ENCODE results near the gene SLC16A6.
"Not testable (repeated sequence)": the region's sequence is repeated elsewhere in the genome, so short reads cannot be mapped to it uniquely, and the experiment has no call there.

SLC16A6 gene

DNA sequence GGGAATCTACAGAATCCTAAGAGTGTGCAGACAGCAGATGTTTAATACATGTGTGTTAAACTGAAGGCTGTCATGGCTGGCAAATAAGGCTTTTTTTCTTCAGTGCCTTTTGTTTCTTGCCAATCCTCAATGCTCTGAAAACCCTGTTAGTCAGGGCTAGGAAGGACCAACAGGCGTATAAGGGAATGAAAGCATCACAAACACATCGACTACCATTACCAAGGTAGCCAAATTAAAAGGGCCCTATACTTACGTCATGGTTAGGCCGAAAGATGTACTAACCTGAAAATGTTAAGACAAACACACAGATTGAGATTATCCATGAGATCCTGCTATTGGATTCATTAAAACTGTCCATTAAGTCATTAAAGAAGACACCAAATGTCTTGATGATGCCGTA, 13.1 kb downstream of the SLC16A6 start:
- no peak for FAIRE-seq
- DNase-seq (ENCODE audit: insufficient read length, low spot score): no peak
- TF ChIP-seq TAF1 (IDR thresholded peaks at IDR 0.05; ENCODE audit: low read depth, low read length): no peak
- TF ChIP-seq PAX5 (IDR thresholded peaks at IDR 0.05; ENCODE audit: insufficient read depth, low read length, severe bottlenecking): no peak
- TF ChIP-seq POU2F2 (IDR thresholded peaks at IDR 0.05; ENCODE audit: low read depth, low read length): no peak
- TF ChIP-seq SPI1 (IDR thresholded peaks at IDR 0.05; ENCODE audit: low read depth, low read length): no peak
- no peak for TF ChIP-seq POLR2A (IDR thresholded peaks at IDR 0.05; ENCODE audit: low read depth, low read length)
- TF ChIP-seq POLR2AphosphoS5 (IDR thresholded peaks at IDR 0.05; ENCODE audit: low read depth, low read length): no peak

- not testable (repeated sequence) for DNase-seq (ENCODE audit: insufficient read length, low spot score); FAIRE-seq
These were observed 14.6 kb downstream of the SLC16A6 start for GRCh38 chr17:68276339-68276738.

- FAIRE-seq (no peak), DNase-seq (ENCODE audit: insufficient read length, low spot score) (no peak)
- no peak for TF ChIP-seq PAX5 (IDR thresholded peaks at IDR 0.05; ENCODE audit: insufficient read depth, low read length, severe bottlenecking)
These were observed 17.2 kb downstream of the SLC16A6 start for GRCh38 chr17:68273722-68274121.

GRCh38 chr17:68265833-68266232, 25.1 kb downstream of the SLC16A6 start:
- not testable (repeated sequence) for FAIRE-seq

DNA sequence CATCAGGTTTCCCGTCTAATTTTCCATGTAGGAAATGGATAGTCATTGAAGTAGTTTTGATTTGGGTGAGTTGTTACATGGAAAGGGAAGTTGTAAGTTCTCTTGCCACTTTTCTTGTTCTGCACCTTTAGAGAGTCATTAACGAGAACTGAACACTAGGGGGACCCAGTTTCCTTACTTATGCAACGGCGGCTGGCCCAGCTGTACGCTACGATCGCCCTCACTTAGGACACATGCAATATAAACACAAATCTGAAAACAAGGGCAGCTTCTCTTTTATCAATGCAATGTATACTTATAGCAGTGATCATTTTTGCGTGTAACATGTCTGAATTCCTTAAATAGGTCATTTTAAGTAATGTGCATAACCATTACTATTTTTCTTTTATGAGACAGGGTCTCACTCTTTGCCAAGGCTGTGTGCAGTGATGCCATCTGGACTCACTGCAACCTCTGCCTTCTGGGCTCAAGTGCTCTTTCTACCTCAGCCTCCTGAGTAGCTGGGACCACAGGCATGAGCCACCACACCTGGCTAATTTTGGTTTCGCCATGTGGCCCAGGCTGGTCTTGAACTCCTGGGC, 27.7 kb downstream of the SLC16A6 start:
- FAIRE-seq: peak; percentile 96

More at GRCh38 chr17:68265833-68266232, 25.1 kb downstream of the SLC16A6 start:
- not testable (repeated sequence) for DNase-seq (ENCODE audit: insufficient read length, low spot score)

DNA sequence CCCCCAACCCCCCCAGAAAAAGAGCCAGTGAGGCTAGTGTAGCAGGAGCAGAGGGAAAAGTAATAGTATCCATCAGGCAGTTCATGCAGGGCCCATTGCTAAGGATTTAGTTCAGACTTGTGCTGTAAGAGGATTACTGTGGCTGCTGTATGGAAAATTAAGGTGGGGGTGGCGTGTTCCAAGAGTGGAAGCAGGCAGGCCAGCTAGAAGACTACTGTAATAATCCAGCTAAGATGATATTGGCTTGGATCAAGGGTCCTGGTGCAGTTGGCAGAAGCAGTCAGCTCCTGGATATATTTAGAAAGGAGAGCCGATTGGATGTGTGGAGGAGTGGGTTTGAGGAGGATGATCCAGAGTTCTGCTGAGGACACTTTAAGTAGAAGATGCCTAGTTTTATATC, 28.5 kb downstream of the SLC16A6 start:
- not testable (repeated sequence) for FAIRE-seq; DNase-seq (ENCODE audit: insufficient read length, low spot score)

More for the DNA sequence above, 27.7 kb downstream of the SLC16A6 start:
- DNase-seq (ENCODE audit: insufficient read length, low spot score): not testable (repeated sequence)

DNA sequence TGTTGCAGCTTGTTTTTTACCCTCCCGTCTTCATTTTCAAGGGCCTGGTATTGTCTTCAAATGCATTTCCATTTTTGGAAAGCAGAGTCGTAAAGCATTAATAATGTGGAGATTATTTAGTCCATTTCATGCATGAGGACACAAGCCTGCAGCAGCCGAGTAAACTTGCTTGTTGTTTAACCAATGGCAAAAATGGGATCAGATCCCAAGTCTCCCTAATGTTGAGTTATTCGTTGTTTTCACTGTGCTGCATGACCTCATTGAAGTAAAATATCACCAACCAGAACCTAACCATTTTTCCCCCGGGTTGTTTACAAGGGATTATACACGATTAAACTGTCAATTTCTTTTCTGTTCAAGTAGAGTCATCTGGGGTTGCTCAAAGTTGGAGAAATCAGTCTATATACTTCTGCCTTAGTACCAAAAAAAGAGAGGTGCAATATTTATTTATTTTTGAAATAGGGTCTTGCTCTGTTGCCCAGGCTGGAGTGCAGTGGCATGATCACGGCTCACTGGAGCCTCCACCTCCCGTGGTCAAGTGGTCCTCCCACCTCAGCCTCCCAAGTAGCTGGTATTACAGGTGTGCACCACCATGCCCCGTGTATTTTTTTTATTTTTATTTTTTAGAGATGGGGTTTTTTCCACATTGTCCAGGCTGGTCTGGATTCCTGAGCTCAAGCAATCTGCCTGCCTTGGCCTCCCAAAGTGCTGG, 30.7 kb downstream of the SLC16A6 start:
- TF ChIP-seq POLR2AphosphoS5 (IDR thresholded peaks at IDR 0.05; ENCODE audit: low read depth, low read length) (no peak), POLR2A (IDR thresholded peaks at IDR 0.05; ENCODE audit: low read depth, low read length) (no peak), PAX5 (IDR thresholded peaks at IDR 0.05; ENCODE audit: insufficient read depth, low read length, severe bottlenecking) (no peak), TAF1 (IDR thresholded peaks at IDR 0.05; ENCODE audit: low read depth, low read length) (no peak), POU2F2 (IDR thresholded peaks at IDR 0.05; ENCODE audit: low read depth, low read length) (no peak), SPI1 (IDR thresholded peaks at IDR 0.05; ENCODE audit: low read depth, low read length) (no peak)
- no peak for FAIRE-seq
- no peak for DNase-seq (ENCODE audit: insufficient read length, low spot score)

DNA sequence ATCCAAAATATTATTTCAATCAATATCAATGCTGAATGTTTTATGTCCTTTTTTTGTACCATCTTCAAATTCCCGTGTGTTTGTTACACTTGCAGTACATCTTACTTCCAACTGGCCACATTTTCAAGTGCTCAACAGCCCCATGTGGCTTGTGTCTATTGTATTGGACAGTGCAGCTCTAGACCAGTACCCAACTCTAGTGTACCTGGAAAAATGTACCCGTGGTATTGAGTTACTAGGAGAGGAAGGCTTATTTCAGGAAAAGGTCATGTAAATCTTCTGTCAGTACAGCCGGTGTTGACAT, 31.3 kb downstream of the SLC16A6 start:
- FAIRE-seq: peak; percentile 74
- not testable (repeated sequence) for DNase-seq (ENCODE audit: insufficient read length, low spot score)

DNA sequence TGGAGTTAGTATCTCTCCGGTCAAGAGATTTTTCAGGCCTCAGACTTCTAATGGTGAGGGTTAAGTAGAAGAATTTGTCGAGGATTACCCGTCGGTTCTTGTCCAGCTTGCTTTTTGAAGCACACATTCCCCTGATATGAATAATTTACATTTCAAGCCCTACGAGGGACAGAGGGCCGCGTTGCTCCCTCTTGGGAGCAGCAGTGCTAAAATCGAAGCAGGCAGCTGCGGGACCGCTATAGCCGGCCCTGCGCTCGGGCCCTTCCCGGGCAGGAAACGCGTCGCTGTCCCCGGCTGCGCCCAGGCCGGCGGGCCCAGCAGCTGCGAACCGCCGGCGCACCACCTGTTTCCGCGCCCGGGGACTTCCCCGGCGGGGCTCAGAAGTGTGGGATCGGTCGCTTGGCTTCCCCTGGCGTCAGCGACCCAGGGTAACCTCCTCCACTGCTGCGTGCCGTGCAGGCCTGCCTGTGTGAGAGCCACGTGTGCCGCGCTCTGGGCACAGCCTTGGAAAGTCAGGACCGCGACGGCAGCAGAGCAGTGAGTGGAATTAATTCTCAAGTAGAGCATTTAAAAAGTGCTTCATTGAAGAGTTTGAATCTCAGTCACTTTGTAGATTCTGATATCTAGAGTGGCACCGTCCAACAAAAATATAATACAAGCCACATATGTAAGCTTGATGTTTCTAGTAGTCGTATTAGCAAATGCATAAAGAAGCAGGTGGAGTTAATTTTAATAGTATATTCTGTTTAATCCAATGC, 31.9 kb downstream of the SLC16A6 start:
- FAIRE-seq (peak; percentile 99), DNase-seq (ENCODE audit: insufficient read length, low spot score) (peak; percentile 41)

- FAIRE-seq (no peak), DNase-seq (ENCODE audit: insufficient read length, low spot score) (no peak)
- TF ChIP-seq POLR2A (IDR thresholded peaks at IDR 0.05; ENCODE audit: low read depth, low read length): no peak
- no peak for TF ChIP-seq POU2F2 (IDR thresholded peaks at IDR 0.05; ENCODE audit: low read depth, low read length)
- no peak for TF ChIP-seq PAX5 (IDR thresholded peaks at IDR 0.05; ENCODE audit: insufficient read depth, low read length, severe bottlenecking)
- TF ChIP-seq POLR2AphosphoS5 (IDR thresholded peaks at IDR 0.05; ENCODE audit: low read depth, low read length): no peak
- TF ChIP-seq SPI1 (IDR thresholded peaks at IDR 0.05; ENCODE audit: low read depth, low read length): no peak
- TF ChIP-seq TAF1 (IDR thresholded peaks at IDR 0.05; ENCODE audit: low read depth, low read length): no peak
These were observed 33.0 kb downstream of the SLC16A6 start for GRCh38 chr17:68257934-68258333.

DNA sequence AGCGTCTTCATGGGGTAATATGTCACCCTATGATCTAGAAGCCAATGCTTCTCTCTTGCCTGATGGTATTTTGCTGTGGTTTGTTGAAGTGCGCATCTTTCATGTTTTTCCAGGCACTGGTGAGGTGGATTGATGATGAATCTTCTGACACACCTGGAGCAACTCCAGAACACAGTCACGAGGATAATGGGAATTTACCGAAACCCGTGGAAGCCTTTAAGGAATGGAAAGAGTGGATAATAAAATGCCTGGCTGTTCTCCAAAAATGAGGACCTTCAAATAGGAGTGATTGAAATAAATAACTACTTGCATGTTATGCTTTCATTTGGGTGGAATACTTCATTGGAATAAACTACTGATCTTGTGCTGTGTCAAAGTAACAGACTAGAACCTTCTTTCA, 34.2 kb downstream of the SLC16A6 start:
- not testable (repeated sequence) for DNase-seq (ENCODE audit: insufficient read length, low spot score); FAIRE-seq
